Measurements from ENCODE around the gene PRCD. TPM values are rescaled to one million over a fixed set of nuclear protein-coding genes. Genes with fewer than 3 reads are reported as not detected.
A peak's percentile ranks its signal among the peaks of the same experiment; 100 is the strongest.

The PRCD gene, protein sequence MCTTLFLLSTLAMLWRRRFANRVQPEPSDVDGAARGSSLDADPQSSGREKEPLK
- polyA plus RNA-seq (ENCODE audit: insufficient read length in 10 of 10) = 1 to 10 TPM; 1.6 to 6.6 (median 3.0) TPM
- long read RNA-seq, donor 1, partial matches to known transcripts = 11 of 11 reads
- long read RNA-seq, donor 1, other reads (novel, unspliced or antisense) = 0 of 11 reads
- long read RNA-seq, donor 2 = 0 reads
- long read RNA-seq, donor 3 = 0 reads
- long read RNA-seq, donor 4 = 0 reads
- long read RNA-seq, donor 5 = 0 reads
- long read RNA-seq, donor 6, partial matches to known transcripts = 0 of 1 reads
- long read RNA-seq, donor 6, other reads (novel, unspliced or antisense) = 0 of 1 reads
- long read RNA-seq, donor 7, partial matches to known transcripts = 0 of 1 reads
- long read RNA-seq, donor 7, other reads (novel, unspliced or antisense) = 0 of 1 reads
- long read RNA-seq, donor 8 = 0 reads
- long read RNA-seq, donor 9 = 0 reads

GRCh38 chr17:76539631-76540271 is at the start of gene PRCD:
Gene PRCD, plus strand, starts transcription at chr17:76540044. Its CDS starts 98 bp downstream, at chr17:76540142.
- no peak for DNase-seq

- DNase-seq = no peak
Measured at GRCh38 chr17:76490112-76490710, 49.6 kb upstream of the PRCD start.

DNA sequence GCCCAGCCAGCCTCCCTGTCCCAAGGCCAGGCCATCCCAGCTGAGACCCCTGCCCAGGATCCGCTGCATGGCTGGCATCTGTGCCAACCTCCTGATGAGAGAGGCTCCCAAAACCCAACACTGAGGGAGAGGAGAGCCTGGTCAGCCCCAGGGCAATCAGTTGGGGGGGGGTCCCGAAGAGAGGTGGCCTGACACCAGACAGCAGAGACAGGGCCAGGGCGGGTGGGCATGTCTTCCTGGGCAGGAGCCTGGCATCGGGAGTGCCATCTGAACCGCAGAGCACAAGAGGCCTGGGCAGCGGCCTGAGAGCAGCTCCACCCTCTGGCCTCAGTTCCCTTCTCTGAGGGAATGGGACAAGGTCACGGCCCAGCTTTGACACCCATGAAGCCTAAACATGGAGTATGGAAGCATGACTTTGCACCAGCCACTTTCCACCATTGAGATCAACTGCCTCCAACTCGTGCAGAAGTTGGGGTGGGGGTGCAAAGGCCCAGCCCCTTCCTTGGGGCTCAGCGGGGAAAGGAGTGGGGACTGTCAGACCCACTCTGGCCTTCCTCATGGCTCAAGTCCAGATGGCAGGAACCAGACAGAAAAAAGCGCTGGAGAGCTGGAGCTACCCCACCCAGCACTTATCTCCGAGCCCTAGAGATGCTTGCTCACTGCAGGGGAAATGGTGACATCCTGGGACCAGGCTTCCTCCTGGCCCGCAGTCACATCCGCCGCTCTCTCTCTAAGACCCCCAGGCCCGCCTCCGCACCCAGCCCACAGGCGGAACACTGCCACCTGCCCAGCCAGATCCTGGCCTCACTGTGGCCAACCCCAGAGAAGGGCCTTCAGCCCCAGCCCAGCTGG is 48.3 kb upstream of the PRCD start:
- DNase-seq = no peak

DNA sequence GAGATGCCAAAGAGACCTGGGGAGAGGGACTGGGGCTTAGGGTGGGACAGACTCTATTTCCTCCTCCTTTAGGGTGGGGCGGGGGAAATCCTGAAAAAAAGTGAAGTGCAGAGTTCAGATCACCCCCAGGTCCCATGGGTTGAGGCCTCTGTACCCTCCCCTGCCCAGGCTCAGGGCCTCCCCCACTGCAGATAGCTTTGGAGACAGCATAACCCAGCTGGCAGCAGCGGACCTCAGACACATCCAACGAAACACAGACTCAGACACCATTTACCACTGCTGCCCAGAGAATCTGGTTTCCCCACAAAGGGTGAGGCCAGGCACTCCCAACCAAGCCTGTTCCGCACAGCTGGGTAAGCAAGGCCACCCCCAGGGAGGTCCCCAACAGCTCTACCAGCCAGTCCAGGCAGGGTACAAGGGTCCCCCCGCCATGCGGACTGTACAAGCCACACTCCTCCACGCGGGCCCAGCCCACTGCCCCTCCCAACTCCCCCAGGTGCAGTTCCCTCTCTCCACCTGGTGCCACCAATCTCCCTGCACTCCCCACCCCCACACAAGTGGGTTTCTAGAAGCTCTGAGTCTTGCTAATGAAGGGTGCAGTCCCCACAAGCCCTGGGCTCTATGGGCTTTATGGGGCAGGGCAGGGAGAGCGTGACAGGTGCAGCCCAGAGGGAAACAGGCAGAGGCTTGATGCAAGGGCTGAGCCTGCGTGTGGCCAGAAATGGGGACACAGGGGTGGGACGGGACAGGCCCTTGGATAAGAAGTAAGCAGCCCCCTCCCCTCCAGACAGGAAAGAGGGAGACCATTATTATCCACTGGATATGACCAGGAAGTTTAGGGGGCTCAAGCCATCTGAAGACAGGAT is 47.5 kb upstream of the PRCD start:
- no peak for DNase-seq

GRCh38 chr17:76492989-76493501 is 46.8 kb upstream of the PRCD start:
- peak; percentile 45 to 71 (median 55) for DNase-seq

DNA sequence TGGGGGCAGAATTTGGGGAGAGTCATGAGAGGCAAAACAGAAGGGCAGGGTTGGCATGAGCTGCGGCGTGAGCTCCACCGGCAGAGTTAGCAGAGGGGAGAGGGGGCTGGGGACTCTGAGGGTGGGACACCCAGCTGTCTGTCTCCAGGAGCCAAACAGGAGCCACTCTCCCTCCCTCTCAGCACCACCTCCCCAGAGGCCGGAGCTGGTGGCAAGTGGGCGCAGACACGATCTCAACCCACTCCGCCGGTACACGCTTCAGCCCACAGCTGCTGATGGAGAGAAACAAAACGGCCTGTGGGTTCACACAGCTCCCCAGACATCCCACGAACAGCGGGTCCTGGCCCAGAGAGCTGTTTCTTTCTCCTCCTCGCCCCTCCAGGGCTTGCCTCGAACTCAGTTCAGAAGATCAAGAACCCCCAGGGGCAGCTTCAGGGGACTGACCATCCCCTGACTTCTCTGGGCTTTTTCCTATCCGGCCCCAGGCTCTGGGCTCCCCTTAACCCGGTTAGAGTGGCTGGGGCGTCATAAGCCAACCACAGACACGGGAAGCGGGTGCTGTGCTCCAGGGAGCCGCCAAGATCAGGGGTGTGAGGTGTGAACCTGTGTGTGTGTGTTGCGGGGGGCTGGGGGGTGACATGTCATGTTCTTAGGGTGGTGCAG is 46.2 kb upstream of the PRCD start:
- DNase-seq = no peak

DNA sequence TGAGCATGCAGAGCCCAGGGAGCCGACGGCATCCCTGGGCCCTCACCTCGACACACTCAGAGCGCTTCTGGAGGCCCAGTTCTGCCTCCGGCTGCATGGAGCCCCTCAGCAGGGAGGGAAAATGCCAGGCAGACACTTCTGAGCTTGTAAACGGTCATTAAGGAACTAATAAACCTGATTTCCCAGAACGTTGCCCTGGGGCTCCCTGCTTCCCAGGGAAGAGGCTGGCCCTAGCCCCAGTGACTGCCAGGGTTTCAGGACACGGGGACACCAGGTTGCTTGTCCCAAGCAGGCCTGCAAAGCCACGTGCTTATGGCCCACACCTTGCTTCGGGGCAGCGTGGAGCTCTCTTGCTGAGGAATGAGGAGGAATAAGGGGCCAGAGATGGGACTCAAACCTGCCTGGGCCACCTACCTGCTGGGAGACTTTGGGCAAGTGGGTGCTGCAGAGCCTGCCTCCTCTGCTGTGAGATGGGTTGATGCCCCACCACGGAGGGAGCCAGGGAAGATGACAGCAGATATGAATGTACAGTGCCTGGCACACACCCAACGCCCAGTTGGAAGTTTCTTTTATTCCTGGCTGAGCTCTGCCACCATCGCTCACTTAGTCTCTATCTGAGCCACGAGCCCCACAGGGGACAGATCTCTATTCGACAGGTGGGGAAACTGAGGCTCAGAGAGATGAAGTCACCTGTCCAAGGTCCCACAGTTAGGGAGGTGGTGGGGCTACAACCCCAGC is 44.0 kb upstream of the PRCD start:
- no peak for DNase-seq

GRCh38 chr17:76496464-76496863 is 43.4 kb upstream of the PRCD start:
- DNase-seq = no peak

GRCh38 chr17:76497699-76497978 is 42.2 kb upstream of the PRCD start:
- DNase-seq = no peak

DNA sequence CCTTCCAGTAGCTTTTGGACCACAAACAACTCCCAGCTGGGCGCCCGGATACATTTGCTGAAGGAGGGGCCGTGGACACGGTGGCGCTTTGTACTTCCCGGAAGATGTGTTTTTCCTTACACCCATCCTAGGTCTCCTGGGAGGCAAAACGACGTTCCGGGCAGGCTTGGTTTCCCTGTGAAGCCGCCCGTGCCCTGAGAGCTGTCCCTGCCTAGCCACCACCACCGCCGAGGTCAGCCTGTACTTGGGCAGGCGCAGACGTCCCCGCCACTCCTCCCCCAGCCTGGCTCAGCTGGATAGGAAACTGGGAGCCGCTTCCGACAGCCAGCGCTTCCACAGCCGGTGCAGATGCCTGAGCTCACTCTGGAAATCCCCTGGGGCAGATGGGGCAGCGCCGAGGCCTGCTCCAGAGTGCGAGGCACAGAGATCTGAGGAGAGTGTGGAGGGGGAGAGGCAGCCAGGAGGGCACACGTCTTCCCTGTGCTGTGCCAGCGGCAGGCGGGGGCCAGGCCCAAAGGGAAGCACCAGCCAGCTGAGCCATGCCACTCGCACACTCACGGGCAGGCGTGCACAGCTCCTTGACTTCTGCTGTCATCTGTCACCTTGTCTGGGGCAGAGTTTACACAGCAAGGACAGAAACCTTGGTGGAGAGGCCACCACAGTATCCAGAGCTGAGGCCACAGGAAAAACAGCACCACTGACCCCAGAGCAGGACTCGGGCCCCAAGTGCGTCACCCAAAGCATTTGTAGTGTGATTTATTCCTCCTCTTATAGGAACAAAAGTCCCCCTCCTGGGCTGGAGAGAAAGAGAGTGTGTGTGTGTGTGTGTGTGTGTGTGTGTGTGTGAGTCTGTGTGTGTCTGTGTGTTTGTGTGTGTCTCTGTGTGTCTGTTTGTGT is 41.6 kb upstream of the PRCD start:
- peak; percentile 58 to 84 (median 64) for DNase-seq

- no peak for DNase-seq
Measured at GRCh38 chr17:76498876-76499251, 41.0 kb upstream of the PRCD start.

DNA sequence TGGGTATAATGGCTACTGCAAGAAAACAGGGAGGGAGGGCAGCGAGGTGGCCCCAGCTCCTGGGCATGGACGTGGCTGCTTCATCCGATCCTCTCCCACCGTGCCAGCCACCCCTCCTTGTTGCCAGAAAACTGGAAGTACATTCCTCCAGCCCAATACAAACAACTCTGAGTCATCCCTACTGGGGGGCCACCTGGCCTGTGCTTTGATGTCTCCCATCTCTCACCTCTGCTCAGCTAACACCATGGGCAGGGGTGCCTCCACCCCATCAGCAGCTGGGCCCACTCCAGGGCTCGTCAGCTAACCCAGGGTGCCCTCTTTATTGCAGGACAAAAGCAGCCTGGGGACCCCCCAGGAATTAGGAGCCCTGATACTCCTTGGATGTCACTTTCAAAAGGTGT is 40.6 kb upstream of the PRCD start:
- DNase-seq = no peak

DNA sequence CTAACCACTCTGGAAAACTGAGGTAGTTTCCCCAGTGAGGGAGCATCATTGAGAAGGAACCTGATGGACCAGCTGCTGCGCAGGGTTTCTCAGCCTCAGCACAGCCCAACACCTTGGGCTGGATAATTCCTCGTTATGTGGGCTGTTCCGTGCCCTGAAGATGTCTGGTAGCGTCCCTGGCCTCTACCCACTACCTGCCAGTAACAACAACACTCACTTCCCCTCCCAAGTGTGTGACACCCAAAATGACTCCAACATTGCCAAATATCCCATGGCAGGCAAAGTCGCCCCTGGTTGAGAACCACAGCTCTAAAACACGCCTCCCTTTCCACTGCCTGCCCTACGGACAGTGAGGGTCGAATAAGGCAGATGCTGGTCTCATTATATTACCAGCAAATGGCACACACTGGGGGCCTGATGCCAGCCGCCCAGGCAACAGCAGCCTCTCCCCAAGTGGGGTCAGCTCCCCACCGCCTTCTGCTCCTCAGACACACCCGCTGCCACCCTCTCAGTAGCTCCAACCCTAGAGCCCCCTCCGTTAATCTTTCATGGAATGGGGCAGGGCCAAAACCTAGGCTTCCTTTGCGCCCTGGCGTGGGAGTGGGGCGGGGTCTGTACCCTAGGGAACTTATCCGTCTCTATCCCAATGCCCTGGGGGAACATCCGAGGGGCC is 39.6 kb upstream of the PRCD start:
- no peak for DNase-seq

DNA sequence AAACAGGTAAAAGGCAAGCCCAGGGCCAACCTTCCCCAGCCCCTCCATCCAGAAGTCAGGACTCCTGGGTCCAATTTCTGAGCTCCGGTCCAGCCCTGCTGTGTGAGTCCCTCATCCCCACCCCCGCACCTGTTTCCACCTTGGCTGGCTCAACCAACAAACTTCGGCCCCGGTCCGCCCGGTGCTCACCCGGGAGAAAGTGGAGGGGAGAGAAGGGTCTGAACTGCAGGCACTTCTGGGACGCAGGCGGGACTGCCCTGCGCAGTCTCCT is 39.2 kb upstream of the PRCD start:
- no peak for DNase-seq

DNA sequence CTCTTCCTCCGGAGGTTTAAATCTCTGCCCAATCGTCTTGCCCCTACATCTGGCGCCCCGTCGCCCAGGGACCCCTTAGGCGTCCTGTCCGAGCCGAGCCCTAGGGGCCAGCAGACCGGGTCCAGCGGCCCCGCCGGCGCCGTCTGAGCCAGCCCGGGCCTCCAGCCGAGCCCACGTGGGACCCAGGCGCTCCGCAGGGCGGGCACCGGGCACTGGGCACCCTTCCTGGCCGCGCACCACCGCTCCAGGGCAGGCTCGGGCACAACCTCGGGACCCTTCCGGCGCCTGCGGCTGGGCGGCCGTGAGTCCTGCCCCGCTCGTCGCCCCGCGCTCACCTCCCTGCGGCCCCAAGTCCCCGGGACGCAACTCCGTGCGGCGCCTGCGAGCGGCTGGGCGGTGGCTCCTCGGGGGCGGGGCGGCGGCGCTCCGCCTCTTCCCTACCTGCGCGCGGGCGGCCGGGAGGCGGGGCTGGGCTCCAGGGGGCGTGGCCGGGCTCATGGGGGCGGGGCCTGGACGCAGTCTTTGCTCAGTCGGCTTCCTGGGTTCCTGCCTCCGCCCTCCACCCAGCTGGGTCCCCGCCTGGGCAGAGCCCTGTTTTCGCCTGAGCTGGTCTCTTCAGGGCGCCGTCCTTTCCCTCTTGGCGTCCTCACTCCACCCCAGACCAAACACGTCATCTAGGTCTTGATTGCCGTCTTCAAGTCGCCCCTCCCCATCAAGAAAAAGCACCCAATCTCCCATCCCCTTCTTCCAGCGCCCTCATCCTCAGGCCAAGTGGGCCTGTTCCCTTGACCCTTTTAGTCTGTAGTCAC is 38.6 kb upstream of the PRCD start, which contains the start of gene RHBDF2:
Gene RHBDF2, minus strand, starts transcription at position 406 of the 809 bp plus-strand sequence. CDS start 19,899 bp downstream, outside the sequence.
- peak; percentile 46 to 79 (median 63) for DNase-seq

GRCh38 chr17:76501827-76502307 is 38.0 kb upstream of the PRCD start:
- DNase-seq = no peak
